Subcutaneous abdominal adipose tissue (tissue), 5 donors: ENCODE data around the gene PRRX1.

Experiments
- H3K27ac ChIP-seq: one replicate; pipeline ENCODE4 v1.7.0; 2013; ENCODE audit warnings: low read depth, mild to moderate bottlenecking, inconsistent platforms, low read length, moderate library complexity
- H3K27me3 ChIP-seq, 5 donors: one replicate each; pipeline ENCODE4 v1.7.0; 2013; ENCODE audit warnings: low read length in 5 of 5, inconsistent platforms in 1 of 5; ENCODE audit not compliant: control insufficient read depth in 5 of 5, insufficient read depth in 4 of 5
- H3K36me3 ChIP-seq, 5 donors: one replicate each; pipeline ENCODE4 v1.7.0; 2013; ENCODE audit warnings: low read length in 5 of 5; ENCODE audit not compliant: control insufficient read depth in 5 of 5, insufficient read depth in 5 of 5
- H3K4me1 ChIP-seq, 5 donors: one replicate each; pipeline ENCODE4 v1.7.0; 2013; ENCODE audit warnings: low read length in 5 of 5, mild to moderate bottlenecking in 3 of 5, moderate library complexity in 1 of 5; ENCODE audit not compliant: control insufficient read depth in 5 of 5, insufficient read depth in 5 of 5
- H3K4me3 ChIP-seq, 5 donors: one replicate each; pipeline ENCODE4 v1.7.0; 2013; ENCODE audit warnings: low read length in 5 of 5, low read depth in 1 of 5
- H3K9ac ChIP-seq, 5 donors: one replicate each; pipeline ENCODE4 v1.7.0; 2013; ENCODE audit warnings: low read length in 5 of 5, mild to moderate bottlenecking in 4 of 5, moderate library complexity in 3 of 5
- H3K9me3 ChIP-seq, 5 donors: one replicate each; pipeline ENCODE4 v1.7.0; 2013; ENCODE audit warnings: low read length in 5 of 5; ENCODE audit not compliant: control insufficient read depth in 5 of 5
- donor health status: healthy.
- donor health status: healthy.
- donor health status: healthy.
- donor health status: healthy.
- donor health status: healthy.

The PRRX1 gene

DNA sequence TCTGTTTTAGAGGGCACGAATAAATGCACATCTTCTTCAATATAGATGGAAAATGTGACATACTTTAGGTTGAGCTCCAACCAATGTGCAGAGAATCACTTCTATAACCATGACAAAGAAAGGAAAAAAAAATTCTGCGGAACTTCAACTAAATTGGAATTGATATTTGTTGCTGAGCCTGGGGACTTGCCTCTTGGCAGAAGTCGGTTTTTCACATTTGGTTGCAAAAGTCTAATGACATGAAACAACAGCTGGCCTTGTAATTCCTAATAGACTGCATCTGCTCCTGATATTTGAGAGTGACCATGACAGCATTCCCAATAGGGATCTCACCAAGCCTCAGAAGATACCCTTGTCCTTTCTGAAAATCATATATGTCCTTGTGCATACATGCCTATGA, 112.8 kb downstream of the PRRX1 start:
- no peak overlapping the region for H3K27ac ChIP-seq
- no peak overlapping the region for H3K9ac ChIP-seq
- no peak overlapping the region for H3K4me3 ChIP-seq
- H3K27me3 ChIP-seq, result no peaks in the 10 kb centered on the region
- H3K4me1 ChIP-seq, result peaks cover 0 to 7% (median 4%) of the 10 kb centered on the region in 5 donors
- no peaks in the 10 kb centered on the region for H3K9me3 ChIP-seq
- H3K36me3 ChIP-seq, result no peaks in the 10 kb centered on the region
